WTC11 (cell line): ENCODE measurements around the gene PRLR.

Experiments
- ZNF317 ChIP-seq: sonication (generic); formaldehyde crosslinking; IDR thresholded peaks from 2 replicates; pipeline ENCODE4 v1.8.1; 2023; ENCODE audit warnings: low read depth, mild to moderate bottlenecking, moderate library complexity, missing genetic modification reagents, borderline replicate concordance
- TF ChIP-seq, protein P1 (sequence below): sonication (generic); formaldehyde crosslinking; IDR thresholded peaks from 2 replicates; pipeline ENCODE4 v1.8.0; 2022; ENCODE audit warnings: mild to moderate bottlenecking, missing genetic modification reagents

- TF ChIP-seq, protein P1, sequence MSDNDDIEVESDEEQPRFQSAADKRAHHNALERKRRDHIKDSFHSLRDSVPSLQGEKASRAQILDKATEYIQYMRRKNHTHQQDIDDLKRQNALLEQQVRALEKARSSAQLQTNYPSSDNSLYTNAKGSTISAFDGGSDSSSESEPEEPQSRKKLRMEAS (CRISPR knock-in tag): no peak
- no peak for TF ChIP-seq ZNF317 (CRISPR knock-in tag)
These were observed 24.7 kb downstream of the PRLR start for GRCh38 chr5:35205606-35206005.
